Midbrain (tissue), 1 donor: ENCODE results near the gene NGRN.

Experiments
- DNase-seq: peaks from one replicate; lab custom pipeline; 2025; lab: John Stamatoyannopoulos, UW

Gene NGRN, protein sequence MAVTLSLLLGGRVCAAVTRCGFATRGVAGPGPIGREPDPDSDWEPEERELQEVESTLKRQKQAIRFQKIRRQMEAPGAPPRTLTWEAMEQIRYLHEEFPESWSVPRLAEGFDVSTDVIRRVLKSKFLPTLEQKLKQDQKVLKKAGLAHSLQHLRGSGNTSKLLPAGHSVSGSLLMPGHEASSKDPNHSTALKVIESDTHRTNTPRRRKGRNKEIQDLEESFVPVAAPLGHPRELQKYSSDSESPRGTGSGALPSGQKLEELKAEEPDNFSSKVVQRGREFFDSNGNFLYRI

DNA sequence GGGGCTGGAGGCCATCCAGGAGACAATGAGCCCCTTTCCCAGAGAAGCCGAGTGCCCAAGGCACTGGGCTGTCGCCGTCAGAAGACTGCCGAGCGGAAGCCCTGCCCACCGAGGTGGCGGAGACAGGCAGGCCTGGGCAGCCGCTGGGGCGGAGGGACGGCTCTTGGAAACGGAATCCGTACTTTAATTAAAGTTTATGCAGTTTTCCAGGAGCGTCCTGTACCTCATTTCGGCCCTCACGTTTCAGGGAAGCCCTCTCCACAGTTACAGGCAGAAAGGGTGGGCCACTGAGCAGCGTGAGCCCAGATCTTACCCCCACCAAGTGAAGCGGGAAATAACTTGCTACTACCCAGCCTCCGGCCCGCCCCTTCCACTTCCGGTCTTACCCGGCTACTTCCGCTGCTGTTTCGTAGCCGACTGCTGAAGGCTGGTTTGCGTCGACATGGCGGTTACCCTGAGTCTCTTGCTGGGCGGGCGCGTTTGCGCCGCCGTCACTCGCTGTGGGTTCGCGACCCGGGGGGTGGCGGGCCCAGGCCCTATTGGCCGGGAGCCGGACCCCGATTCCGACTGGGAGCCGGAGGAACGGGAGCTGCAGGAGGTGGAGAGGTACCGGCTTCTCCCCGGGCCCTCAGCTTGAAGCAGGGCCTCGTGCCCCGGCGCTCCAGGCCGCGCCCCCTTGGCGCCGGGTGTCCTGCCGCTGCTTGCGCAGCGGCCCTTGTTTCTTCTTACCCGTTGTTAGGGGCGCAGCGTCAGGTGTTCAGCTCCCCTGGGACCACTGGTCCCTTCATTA lies at the start of gene NGRN:
NGRN (plus strand) TSS at position 402 of the 790 bp plus-strand sequence; CDS start at position 443, 41 bp downstream.
- peak; percentile 96 for DNase-seq

DNA sequence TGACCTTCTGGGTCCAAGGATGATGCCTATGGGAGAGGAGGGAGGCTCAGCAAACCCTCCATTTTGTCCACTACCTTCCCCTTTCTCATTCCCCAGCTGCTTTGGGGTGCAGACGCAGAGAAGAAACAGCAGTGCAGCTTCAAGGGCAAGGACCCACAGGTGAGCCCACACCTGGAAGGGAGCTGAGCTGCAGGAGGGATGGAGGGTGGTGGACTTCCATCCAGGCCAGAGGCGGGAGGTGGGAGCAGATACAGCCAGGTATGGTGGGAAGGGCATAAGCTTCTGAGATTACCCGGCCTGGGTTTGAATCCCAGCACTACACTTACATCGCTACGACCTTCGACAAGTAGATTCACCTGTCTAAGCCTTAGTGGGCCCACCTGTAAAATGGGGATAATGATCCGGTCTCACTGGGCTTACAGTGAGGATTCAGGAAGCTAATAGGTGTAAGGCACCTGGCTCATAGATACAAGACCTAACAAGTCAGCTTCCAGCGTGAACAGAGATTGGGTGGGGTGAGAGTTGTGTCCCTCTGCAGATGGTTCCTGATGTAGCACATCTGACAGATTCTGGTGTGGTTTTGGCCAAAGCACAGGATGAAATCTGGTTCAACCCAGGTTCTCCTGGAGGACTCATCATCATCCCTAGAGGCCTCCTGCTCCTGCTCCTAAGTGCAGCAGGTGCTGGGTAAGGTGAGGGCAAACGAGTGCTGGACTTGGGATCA lies 47.6 kb upstream of the NGRN start:
- DNase-seq = no peak

DNA sequence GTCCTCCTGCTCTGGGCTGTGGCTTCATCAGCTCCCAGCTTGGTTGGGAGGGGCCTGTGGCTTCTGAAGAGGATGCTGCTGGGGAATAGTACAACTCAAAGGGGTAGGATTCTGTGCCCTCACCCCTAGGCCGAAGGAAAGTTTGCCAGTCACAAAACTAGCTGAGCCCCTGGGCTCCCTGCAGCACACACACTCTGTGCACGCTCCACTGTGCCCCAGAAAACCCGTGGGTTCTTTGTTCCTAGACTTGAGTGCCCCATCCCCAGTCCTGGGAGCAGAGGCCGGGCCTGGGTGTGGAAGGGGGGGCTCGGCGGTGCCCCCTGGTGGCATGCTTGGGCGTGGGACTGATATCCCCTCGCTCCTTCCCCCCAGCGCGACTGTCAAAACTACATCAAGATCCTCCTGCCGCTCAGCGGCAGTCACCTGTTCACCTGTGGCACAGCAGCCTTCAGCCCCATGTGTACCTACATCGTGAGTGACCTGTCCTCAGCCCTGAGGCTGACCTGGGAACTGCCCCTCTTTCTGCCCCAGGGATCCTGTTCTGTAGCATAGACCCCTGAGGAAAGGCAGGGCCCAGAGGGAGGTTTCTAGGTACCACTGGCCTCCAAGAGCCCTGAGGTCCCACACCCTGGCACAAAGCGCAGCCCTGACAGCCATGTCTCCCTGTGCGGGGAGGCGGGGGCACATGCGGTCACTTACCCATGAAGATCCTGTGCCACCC lies 45.9 kb upstream of the NGRN start:
- peak; percentile 11 for DNase-seq

DNA sequence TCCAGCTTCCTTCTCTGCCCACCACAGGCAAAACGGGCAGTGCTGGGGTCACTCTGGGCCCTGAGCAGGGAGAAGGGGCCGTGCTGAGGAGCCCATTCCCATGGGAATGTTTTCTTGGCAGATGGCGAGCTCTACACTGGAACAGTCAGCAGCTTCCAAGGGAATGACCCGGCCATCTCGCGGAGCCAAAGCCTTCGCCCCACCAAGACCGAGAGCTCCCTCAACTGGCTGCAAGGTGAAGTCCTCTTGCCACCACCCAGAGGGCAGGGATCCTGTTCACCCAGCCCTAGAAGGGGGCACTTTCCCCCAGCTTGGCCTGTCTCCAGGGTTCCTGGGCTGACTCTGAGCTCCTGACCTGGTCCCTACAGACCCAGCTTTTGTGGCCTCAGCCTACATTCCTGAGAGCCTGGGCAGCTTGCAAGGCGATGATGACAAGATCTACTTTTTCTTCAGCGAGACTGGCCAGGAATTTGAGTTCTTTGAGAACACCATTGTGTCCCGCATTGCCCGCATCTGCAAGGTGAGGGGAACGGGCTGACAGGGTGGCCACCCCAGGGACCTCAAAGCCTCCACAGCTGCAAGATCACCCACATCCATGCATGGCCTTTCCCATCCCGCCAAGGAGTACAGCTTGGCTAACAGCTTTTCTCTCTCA lies 44.1 kb upstream of the NGRN start:
- DNase-seq = peak; percentile 86

DNA sequence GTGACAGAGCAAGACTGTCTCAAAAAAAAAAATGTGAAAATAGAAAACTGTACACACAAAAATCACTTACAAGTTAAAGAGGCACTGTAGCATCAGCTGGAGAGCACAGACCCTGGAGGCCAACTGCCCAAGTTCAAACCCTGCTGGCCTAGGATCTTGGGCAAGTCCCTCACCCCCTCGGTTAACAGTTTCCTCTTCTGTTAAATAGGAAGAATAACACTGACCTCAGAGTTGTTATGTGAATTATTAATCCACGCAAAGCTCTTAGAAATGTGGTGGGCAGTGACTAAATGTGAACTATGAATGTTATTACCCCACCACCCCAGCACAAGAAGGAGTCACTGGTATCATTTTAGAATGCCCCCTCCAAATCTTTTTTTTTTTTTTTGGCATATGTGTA lies 42.9 kb upstream of the NGRN start:
- DNase-seq = no peak

DNA sequence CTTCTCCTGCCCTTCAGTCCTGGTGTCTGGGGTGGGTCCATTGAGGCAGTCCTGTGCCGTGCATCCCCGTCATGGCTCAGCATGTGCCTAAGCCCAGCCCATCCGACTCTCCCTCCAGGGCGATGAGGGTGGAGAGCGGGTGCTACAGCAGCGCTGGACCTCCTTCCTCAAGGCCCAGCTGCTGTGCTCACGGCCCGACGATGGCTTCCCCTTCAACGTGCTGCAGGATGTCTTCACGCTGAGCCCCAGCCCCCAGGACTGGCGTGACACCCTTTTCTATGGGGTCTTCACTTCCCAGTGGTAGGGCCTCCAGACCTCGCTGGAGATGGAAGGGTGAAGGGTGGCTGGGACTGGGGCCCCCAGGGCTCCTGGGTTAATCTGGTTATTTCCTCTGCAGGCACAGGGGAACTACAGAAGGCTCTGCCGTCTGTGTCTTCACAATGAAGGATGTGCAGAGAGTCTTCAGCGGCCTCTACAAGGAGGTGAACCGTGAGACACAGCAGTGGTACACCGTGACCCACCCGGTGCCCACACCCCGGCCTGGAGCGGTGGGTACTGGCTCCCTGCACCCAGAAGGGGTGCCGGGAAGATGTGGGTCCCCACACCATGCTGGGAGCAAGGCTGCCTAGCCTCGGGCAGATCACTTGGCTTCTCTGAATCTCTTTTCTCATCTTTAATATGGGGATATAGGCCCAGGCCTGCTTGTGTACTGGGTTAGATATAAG lies 41.9 kb upstream of the NGRN start:
- DNase-seq = no peak

DNA sequence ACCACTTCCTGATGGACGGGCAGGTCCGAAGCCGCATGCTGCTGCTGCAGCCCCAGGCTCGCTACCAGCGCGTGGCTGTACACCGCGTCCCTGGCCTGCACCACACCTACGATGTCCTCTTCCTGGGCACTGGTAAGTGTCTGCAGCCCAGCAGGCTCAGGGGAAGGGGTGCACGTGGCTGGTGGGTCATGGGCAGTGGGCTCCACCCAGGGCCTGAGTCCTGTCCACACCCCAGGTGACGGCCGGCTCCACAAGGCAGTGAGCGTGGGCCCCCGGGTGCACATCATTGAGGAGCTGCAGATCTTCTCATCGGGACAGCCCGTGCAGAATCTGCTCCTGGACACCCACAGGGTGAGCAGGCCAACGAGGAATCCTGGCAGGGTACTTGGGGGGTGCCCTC lies 40.4 kb upstream of the NGRN start:
- no peak for DNase-seq

DNA sequence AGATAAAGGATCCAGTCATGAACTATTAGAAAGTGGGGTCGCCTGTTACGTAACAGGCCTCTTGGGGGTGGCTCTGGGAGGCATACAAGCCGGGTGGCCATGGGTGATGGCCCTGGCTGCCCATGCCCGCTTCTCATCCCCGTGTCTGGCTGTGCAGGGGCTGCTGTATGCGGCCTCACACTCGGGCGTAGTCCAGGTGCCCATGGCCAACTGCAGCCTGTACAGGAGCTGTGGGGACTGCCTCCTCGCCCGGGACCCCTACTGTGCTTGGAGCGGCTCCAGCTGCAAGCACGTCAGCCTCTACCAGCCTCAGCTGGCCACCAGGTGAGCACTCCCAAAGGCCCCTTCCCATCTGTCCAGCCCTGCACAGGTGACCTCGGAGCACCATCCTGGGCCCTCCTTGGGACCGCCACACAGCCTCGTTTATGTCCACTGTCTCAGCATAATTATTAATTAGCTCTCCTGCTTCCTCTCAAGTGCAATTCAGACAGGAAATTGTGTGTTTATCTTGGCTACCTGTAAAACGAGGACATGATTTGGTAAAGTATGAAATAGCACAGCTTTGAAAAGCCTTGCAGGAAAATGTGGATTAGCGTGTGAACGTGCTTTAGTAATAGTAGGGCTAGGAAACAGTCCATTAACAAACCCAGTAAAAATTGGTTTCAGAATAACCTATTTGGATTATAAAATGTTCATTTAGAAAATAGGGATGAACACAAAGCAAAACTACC lies 39.8 kb upstream of the NGRN start:
- DNase-seq = no peak

DNA sequence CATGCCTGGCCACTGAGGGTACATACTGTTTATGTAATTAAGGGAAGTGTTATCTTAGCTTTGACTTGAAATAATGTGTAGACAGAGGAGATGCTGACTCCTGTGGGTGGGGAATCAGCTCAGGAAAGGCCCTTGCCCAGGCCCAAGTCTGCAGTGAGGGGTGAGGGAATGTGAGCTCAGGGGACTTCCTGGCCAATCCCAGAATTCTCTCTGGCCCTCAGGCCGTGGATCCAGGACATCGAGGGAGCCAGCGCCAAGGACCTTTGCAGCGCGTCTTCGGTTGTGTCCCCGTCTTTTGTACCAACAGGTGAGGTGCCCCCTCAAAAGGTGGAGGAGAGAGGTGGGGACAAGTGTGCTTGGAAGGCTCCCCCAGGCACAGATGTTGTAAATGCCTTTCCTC lies 38.1 kb upstream of the NGRN start:
- DNase-seq = no peak

DNA sequence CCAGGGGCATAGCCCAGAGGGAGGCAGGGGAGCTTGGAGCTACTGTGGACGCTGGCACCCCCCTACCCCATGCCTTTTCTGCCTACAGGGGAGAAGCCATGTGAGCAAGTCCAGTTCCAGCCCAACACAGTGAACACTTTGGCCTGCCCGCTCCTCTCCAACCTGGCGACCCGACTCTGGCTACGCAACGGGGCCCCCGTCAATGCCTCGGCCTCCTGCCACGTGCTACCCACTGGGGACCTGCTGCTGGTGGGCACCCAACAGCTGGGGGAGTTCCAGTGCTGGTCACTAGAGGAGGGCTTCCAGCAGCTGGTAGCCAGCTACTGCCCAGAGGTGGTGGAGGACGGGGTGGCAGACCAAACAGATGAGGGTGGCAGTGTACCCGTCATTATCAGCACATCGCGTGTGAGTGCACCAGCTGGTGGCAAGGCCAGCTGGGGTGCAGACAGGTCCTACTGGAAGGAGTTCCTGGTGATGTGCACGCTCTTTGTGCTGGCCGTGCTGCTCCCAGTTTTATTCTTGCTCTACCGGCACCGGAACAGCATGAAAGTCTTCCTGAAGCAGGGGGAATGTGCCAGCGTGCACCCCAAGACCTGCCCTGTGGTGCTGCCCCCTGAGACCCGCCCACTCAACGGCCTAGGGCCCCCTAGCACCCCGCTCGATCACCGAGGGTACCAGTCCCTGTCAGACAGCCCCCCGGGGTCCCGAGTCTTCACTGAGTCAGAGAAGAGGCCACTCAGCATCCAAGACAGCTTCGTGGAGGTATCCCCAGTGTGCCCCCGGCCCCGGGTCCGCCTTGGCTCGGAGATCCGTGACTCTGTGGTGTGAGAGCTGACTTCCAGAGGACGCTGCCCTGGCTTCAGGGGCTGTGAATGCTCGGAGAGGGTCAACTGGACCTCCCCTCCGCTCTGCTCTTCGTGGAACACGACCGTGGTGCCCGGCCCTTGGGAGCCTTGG lies 37.4 kb upstream of the NGRN start:
- DNase-seq = no peak

DNA sequence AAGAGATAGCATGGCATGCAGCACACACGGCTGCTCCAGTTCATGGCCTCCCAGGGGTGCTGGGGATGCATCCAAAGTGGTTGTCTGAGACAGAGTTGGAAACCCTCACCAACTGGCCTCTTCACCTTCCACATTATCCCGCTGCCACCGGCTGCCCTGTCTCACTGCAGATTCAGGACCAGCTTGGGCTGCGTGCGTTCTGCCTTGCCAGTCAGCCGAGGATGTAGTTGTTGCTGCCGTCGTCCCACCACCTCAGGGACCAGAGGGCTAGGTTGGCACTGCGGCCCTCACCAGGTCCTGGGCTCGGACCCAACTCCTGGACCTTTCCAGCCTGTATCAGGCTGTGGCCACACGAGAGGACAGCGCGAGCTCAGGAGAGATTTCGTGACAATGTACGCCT lies 36.5 kb upstream of the NGRN start:
- no peak for DNase-seq

DNA sequence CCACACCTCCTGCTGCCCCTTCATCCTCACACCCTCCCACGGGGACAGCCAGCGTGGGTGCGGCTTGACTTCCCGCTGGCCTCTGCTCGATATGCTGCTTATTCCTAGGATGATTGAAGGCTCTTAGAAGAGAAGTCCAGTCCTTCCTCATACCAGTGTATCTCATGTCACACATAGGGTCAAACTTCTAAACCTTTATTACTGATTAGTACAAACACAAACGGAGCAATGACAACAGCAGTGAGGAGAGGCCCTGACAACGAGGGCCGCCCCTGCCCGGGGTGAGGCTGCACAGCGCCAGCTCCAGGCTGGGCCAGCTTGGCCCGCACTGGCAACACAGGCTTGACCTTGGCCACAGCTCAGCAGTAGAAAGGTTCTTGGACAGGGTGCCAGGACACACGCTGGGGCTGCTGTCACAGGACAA lies 35.4 kb upstream of the NGRN start:
- DNase-seq = peak; percentile 37

DNA sequence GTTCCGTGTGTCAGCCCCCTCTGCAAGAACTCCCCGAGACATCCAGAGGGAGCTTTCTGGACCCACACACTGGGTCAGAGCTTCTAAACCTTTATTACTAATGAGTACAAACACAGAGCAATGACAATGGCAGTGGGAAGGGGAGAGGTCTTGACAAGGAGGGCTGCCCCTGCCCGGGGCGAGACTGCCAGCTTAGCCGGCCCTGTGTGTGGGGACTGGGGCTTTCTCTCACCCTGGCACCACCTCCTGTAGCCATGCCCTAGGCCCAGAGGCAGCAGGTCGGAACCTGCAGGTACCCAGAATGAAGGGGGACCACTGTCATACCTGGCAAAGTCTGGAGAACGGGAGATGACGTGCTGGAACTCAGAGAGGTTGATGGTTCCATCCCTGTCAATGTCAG lies 34.9 kb upstream of the NGRN start:
- no peak for DNase-seq

DNA sequence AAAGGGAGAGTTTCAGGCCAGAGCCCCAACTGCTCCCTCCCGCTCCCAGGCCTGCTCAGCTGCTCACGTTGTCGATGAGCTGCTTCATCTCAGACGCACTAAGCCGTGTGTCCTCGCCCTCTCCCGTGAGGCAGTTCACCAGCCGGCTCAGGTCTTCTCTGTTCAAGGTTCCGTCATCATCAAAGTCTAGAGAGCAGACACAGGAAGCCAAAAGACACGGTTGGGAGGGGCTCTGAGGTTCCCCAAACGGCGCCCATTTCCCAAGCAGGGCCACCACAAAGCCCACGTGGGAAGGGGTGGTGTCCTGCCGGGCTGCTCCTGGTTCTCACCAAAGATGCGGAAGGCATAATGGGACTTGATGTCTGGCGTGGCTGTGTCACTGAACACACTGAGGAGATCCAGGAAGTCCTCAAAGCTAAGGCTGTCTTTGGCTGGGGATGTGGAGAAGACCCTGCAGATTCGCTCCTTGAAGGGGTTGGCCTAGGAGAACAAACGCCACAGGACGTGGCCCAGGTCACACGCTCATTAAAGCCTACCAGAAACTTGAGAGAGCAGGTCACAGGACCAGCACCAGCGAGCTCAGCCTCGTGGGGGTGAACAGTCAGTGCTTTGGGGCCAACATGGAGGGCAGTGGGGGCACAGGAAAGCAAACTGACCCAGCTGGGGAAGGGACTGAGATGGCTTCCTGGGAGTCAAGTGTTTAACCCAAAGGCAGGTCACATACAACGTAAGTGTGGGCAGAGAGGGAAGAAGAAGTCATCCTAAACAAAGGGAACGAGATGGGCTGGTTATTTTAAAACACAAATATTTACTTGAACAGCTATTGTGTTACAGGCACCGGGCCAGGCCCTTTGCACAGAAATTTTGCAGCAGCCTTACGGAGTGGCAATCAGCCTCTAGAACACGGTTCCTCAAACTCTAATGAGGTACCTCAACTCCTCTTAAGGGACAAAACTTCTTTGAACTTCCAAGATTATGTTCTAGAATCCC lies 34.1 kb upstream of the NGRN start:
- DNase-seq = no peak

DNA sequence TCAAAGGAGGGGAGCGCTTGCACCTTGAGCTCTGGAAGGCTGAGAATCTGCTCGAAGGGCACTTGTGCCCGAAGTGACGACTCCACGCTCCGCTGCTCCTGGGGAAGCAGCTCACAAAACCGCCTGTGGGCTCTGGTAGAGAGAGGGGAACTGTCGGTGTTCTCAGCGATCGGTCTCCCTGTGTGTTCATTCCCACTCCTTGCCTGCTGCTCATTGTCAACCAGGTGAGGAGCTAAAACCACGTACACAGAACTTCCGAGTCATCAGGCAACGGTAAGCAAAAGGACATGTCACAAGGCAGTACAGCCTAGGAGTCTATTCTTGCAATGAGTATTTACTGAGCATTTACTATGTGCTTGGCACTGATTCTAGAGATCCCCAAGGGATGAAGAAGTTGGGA lies 33.3 kb upstream of the NGRN start:
- no peak for DNase-seq

DNA sequence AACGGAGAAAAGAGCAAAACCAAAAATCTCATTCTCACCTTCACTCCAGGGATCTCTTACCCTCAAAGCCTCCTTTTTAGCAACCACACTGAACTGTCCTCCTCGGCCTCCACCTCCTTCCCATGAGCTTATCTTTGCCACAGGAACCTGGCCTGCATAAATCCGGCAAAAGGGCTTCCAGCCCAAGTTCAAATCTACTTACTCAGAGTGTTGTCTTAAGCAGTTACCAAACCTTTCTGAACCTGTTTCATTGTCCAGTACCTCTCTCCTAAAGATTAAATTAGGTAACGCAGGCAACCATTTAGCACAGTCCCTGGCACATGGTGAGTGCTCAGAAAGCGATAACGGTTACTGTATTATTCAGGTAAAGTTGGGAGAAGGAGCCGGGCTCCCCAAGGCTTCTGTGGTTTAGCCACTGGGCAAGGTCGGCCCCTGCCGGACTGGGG lies 32.5 kb upstream of the NGRN start:
- DNase-seq = no peak

DNA sequence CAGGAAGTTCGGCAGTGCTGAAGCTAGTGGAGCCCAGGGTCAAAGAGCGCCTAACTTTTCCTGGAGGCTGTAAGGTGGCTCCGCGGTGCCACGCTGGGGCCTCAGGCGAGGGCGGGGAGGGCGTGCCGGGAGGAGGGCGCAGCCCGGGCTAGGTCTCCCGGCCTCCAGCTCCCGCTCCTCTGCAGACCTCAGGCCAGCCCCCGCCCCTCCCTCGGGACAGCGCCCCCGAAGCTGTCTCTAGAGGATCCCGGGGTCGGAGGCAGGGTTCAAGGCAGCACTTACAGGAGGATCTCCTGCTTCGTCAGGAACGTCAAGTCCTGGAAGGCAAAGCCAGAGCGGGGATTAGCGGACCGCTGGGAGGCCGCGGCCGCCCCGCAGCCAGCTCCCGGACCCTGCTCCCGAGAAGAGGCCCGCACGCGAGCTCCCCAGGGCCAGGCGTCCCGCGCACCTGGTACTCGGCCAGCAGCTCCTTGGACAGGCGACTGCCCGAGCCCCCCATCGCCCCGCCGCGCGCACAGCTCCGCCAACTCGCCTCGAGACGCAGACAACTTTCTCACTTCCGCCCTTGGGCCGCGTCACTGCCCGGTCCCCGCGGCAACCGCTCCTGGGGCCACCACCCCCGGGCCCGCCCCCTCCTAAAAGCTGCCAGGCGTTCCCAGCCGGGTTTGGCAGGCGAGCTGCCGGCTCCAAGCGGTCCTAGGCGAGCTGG lies 31.9 kb upstream of the NGRN start, which contains the start of gene CIB1:
CIB1 (minus strand) TSS at position 555 of the 709 bp plus-strand sequence; CDS start at position 499, 56 bp downstream.
- DNase-seq = peak; percentile 99
